ENCODE measurements around the gene NKAPL.

GRCh38 chr6:28226460-28226859, 32.6 kb upstream of the NKAPL start:
- TF ChIP-seq POLR2AphosphoS5 (IDR thresholded peaks at IDR 0.05; ENCODE audit: borderline replicate concordance, low read depth, low read length) = no peak
- no peak for TF ChIP-seq FOXP2 (optimal IDR thresholded peaks at IDR 0.05; ENCODE audit: control extremely low read depth, extremely low read length, insufficient read depth)

Measured in SK-N-MC (cell line).